ENCODE data around the gene LCMT1.
"Not testable (repeated sequence)": the region's sequence is repeated elsewhere in the genome, so short reads cannot be mapped to it uniquely, and the experiment has no call there.

The LCMT1 gene

DNA sequence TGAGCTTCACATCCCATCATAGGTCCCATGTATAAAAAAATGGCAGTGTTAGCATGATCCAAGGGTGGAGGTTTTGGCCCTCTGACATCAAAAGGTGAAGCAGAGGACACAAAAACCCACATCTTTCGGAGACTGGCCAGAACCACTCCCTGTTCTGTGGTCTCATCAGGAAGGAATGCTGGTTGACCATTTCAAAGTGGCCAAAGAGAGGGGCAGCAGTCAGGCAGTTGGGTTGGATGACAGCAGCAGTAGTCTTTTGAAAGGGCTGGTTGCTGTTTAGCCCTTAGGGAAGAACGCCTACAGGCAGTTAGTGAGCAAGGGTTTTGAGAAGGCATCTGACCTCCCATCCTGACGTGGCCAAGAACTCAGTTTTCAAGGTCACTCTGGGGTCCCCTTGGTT is 40.5 kb downstream of the LCMT1 start:
- no peak for DNase-seq

- DNase-seq: no peak
These were observed 44.3 kb downstream of the LCMT1 start for GRCh38 chr16:25155553-25156460.

DNA sequence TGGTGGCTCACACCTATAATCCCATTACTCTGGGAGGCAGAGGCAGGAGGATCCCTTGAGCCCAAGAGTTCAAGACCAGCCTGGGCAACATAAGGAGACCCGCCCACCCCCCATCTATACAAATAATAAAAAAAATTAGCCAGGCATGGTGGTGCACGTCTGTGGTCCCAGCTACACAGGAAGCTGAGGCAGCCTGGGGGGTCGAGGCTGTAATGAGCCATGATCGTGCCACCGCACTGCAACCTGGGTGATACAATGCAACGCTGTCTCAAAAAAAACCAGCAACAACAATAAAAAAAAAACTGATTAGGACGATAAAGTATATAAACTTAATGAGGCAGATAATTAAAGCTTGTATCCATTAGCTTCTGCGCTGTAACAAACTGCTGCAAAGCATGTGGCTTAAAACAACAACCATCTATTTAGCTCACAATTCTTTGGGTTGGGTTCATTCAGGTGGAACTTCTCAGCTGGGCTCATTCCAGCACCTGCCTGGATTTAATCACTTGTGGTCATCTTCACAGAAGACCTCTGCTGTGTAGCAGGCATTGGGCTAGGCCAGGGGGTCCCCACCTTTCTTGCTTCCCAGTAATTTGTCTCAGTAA is 45.8 kb downstream of the LCMT1 start:
- no peak for DNase-seq

DNA sequence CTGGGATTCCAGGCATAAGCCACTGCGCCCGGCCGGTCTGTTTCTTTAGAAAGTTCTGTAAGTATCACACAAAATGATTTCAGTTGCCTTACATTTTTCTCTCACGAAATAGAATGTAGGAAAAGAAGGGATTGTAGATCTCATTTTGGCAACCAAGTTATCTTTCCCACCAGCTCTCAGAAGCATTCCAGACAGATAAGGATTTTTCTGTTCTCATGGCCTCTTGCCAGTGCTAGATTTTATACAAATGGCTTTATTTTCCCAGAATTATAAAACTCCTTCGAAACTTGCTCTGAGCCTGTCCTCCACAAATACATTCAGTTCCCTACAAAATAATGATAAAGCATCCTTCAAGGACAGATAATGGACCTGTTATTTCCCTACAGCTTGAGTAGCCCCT is 46.9 kb downstream of the LCMT1 start:
- DNase-seq: no peak

- DNase-seq: no peak
These were observed 50.3 kb downstream of the LCMT1 start for GRCh38 chr16:25161753-25162367.

GRCh38 chr16:25163683-25164082 is 52.1 kb downstream of the LCMT1 start:
- DNase-seq: no peak

GRCh38 chr16:25165284-25165683 is 53.7 kb downstream of the LCMT1 start:
- DNase-seq: no peak

DNA sequence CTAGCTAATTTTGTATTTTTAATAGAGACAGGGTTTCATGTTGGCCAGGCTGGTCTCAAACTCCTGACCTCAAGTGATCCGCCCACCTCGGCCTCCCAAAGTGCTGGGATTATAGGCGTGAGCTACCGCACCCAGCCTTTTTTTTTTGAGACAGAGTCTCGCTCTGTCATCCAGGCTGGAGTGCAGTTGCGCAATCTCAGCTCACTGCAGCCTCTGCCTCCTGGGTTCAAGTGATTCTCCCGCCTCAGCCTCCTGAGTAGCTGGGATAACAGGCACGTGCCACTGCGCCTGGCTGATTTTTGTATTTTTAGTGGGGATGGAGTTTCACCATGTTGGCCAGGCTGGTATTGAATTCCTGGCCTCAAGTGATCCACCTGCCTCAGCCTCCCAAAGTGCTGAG is 56.4 kb downstream of the LCMT1 start:
- not testable (repeated sequence) for DNase-seq

DNA sequence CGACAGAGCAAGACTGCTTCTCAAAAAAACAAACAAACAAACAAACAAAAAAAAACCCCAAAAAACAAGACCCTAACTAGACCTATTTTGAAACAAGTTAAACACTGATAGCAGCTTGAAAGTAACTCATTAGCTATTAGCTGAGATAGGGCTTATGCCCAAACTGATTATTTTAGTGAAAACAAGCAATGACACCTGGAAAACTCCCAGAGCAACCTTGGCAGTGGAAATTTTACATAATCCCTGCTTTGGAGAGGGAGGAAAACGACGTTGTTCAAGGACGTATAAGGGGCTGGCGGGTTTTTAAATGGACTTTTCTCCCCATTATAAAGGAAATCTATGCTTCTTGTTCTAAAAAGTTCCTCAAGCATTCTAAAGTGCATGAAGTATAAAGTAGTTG is 59.8 kb downstream of the LCMT1 start:
- DNase-seq: no peak

GRCh38 chr16:25172831-25173230 is 61.3 kb downstream of the LCMT1 start:
- no peak for DNase-seq

- no peak for DNase-seq
These were observed 62.7 kb downstream of the LCMT1 start for GRCh38 chr16:25174285-25174684.

DNA sequence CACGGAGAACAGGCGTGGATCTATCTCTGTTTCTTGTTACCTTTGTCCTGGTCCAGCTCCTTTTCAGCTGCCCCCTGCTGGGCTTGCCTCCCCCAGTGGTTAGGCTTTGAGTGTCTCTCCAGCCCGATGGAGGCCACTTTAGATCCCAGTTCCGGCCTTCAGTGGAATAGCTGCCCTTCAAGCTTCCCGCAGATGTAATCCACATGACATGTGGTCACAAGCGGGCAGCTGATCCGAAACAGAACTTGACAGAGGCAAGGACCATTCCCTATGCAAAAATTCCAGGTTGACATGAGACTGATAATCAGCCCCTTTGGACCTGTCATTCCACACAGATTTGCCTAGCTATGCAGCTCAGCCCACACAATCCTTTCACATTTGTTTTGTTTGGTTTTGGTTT is 64.6 kb downstream of the LCMT1 start:
- no peak for DNase-seq

DNA sequence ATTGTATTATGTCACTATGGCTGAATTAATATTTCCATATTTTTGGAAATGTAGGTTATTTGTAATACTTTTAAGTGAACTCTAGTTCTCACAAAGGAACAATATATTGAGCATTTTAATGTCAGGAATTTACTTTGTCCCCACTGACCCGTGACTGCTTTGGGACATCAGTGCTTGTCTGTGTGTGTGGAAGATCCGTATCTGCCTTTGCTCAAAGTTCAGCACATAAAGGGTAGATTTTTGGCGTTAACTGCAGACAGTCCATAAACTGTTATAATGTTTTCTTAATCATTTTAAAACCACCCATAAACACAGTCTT is 65.9 kb downstream of the LCMT1 start:
- DNase-seq: no peak

- DNase-seq: no peak
These were observed 66.5 kb downstream of the LCMT1 start for GRCh38 chr16:25177831-25178688.

DNA sequence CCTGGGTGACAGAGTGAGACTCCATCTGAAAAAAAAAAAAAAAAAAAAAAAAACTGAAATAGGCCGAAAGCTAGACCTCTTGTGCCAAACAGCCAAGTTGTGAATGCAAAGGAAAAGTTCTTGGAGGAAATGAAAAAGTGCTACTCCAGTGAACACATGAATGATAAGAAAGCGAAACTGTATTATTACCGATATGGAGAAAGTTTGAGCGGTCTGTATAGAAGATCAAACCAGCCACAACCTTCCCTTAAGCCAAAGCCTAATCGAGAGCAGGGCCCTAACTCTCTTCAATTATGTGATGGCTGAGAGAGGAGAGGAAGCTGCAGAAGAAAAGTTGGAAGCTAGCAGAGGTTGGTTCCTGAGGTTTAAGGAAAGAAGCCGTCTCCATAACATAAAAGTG is 69.7 kb downstream of the LCMT1 start:
- not testable (repeated sequence) for DNase-seq

DNA sequence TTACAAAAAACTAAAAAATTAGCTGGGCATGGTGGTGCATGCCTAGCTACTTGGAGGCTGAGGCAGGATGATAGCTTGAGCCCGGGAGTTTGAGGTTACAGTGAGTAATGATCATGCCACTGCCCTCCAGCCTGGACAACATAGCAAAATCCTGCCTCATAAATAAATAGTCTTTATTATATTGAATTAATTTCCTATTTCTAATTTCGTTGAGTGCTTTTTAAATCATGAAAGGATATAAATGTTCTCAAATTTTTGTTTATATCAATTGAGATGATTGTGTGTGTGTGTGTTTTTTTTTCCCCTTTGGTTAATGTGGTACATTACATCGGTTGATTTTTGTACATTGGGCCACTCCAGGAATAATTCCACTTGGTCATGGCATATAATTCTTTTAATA is 73.2 kb downstream of the LCMT1 start:
- DNase-seq: no peak

DNA sequence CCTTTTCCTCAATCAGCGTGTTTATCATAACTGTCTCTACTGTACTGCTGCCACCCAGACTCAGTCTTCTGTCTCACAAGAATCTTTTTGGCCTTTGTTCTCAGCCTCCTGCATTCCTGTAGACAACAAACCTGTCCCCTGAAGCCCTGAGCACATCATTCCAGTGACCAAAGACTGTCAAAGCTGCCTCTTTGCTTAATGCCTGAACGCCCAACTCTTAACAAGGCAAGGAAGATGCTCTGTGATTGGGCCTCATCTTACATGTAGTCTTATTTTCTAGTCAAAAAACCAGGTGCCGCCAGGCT is 75.9 kb downstream of the LCMT1 start:
- no peak for DNase-seq

DNA sequence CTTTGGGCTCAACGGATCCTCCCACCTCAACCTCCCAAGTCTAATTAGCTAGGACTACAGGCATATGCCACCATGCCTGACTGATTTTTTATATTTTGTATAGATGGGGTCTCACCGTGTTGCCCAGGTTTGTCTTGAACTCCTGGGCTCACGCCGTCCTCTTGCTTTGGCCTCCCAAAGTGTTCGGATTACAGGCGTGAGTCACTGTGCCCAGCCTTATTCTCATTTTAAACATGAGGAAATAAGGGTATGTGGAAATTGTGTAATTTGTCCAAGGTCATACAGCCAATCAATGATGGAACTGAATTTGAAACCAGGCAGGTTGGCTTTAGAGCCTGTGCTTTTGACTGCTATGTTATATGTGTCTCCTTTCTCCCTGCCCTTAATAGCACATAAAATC is 77.8 kb downstream of the LCMT1 start:
- DNase-seq: no peak

- no peak for DNase-seq
These were observed 80.6 kb downstream of the LCMT1 start for GRCh38 chr16:25192096-25192495.

- no peak for DNase-seq
These were observed 82.8 kb downstream of the LCMT1 start for GRCh38 chr16:25194273-25194878.

DNA sequence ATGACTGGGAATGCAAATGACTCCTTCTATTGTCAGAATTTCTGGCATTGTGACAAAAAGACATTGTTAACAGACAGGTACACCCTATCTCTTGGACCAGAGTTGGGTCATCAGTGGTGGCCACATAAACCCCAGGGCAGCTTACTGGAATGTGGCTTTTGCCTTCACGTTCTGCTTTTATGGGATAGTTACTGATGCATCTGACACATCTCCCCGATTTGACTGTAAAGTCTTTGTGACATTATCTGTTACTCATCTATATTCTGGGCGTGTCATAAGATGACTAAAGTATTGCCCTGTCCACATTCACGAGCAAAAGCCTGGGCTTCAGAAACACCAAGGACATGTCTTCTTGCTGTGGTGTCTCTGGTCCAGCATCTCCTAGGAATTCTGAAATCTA is 86.5 kb downstream of the LCMT1 start:
- DNase-seq: no peak

DNA sequence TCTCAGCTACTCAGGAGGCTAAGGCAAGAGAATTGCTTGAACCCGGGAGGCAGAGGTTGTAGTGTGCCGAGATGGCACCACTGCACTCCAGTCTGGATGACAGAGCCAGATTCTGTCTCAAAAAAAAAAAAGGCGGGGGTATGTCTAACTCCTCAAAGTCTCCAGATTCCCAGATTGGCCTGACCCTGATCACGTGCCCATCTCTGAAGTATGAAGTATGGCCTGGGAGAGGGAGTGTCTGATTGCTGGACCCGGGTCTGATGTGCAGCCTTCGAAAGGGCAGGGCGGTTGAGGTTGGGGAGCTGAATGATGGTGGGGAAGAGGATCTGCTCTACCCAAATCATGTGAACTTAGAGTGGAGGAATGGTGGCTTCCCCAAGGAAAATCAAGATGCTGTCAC is 87.9 kb downstream of the LCMT1 start:
- DNase-seq: no peak

GRCh38 chr16:25210758-25211157 is 99.2 kb downstream of the LCMT1 start:
- no peak for DNase-seq
